HG03565 (cell line): ENCODE results near the gene SERPINF2.
A peak's percentile ranks its signal among the peaks of the same experiment; 100 is the strongest.
"Not testable (repeated sequence)": the region's sequence is repeated elsewhere in the genome, so short reads cannot be mapped to it uniquely, and the experiment has no call there.

Source experiments
- ATAC-seq: cut with Tn5 transposase; IDR thresholded peaks from one replicate; pipeline ENCODE4 v1.9.1; 2021; ENCODE audit warnings: mild to moderate bottlenecking, moderate library complexity; ENCODE audit not compliant: unreplicated experiment

The SERPINF2 gene

DNA sequence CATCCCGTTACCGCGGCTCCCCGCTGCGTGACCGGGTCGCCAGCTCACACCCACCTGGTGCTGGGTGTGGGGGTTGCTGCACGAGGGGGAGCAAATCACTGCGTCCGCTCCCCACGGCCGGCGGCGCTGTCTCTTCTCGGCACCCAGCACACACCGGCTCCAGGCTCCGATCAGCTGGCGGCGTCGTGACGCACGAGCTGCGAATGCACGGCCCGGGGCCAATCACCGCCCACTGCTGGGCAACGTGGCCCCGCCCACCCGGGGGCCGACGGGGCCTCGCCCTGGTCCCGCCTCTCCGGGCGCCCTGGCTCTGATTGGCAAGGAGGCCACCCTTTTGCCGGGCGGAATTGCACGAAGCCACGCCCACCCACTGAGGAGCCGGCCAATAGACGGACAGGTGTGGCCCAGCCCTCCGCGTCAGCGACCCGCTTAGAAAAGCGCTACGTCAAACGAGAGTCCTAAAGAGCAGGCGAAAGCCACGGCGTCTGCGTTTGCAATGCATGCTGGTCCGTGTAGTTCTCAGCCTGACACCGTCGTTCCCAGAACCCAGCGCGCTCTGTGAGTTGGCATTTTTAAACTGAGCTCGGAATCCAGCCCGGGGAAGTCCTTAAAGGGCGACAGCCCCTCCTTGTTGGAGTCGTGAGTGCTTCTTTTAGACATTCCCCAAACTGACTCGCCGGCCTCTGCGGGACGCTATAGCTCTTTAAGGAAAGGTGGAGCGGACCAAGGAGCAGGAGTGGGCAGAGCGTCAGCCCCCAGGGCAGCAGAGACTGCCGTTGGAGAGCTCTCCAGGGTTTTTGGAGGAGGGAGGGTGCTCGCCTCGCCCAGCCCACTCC lies 26.4 kb upstream of the SERPINF2 start:
- peak; percentile 72 for ATAC-seq

- no peak for ATAC-seq
These were observed 25.6 kb upstream of the SERPINF2 start for GRCh38 chr17:1716912-1717695.

- no peak for ATAC-seq
These were observed 24.1 kb upstream of the SERPINF2 start for GRCh38 chr17:1718362-1719165.

DNA sequence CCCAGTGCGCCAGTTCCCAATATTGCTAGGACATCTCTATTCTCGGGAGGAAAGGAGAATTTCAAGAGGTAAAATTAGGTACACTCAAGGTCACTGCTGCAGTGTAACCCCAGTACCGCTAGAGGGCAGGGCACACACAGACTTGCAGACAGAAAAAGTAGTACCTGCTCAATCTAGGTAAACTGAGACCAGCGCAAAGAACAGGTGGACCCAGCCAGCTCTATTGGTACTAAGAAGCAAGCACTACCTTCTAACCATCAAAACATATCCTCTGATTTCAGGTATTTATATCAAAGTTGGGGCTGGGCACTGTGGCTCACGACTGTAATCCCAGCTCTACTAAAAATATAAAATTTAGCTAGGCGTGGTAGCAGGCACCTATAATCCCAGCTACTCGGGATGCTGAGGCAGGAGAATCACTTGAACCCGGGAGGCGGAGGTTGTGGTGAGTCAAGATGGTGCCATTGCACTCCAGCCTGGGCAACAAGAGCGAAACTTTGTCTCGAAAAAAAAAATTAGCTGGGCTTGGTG lies 21.8 kb upstream of the SERPINF2 start:
- ATAC-seq, result no peak

DNA sequence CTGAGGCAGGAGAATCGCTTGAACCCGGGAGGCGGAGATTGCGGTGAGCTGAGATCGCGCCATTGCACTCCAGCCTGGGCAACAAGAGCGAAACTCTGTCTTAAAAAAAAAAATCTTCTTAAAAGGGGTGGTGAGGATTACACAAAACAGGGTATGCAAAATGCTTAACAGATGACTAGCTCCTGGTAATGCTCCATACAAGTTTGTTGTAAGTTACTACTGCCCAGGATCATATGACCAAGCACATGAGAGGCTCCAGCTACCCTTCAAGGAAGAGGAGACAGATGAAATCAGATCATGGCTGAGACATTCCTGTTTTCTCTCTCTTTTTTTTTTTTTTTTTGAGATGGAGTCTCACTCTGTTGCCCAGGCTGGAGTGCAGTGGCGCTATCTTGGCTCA lies 20.6 kb upstream of the SERPINF2 start:
- ATAC-seq, result not testable (repeated sequence)

DNA sequence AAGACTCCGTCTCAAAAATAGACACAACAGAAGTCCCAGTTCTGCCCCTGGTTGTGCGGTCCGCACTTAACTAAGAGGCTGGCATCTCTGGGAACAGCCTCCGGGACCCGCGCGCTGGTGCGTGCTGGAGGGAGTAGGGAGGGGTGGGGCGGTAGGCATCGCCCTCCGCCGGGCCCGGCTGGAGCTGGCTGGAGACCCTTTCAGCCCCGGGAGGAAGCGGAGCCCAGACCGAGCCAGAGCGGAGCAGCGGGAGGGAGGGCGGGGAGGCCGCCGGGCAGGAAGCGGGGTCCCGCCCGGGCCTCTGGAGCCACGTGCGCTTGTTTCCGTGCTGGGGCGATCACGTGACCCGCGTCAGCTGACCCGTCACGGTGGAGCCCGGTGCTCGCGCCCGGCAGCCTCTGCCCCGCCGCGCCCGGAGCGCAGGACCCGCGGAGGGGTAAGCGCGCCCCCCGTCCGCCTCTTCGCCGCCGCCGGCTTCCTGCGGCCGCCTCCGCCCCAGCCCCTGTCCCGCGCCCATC lies 18.3 kb upstream of the SERPINF2 start, which contains the start of gene WDR81:
WDR81 (plus strand) TSS at position 354 of the 518 bp plus-strand sequence. CDS start 256 bp downstream, outside the sequence.
- peak; percentile 42 for ATAC-seq

DNA sequence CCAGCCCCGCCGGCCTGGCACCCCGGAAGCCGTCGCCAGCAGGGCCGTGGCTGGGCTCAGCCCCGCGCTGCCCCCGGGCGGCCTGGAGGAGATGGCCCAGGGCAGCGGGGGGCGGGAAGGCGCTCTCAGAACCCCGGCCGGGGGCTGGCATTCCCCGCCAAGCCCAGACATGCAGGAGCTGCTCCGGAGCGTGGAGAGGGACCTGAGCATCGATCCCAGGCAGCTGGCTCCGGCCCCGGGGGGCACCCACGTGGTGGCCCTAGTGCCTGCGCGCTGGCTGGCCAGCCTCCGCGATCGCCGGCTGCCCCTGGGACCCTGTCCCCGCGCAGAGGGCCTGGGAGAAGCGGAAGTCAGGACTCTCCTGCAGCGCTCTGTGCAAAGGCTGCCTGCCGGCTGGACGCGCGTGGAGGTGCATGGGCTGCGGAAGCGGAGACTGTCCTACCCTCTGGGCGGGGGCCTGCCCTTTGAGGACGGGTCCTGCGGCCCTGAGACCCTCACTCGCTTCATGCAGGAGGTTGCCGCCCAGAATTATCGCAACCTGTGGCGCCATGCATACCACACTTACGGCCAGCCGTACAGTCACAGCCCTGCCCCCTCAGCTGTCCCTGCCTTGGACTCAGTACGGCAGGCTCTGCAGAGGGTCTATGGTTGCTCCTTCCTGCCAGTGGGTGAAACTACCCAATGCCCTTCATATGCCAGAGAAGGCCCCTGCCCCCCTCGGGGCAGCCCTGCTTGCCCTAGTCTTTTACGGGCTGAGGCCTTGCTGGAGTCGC lies 17.6 kb upstream of the SERPINF2 start:
- peak; percentile 16 for ATAC-seq

DNA sequence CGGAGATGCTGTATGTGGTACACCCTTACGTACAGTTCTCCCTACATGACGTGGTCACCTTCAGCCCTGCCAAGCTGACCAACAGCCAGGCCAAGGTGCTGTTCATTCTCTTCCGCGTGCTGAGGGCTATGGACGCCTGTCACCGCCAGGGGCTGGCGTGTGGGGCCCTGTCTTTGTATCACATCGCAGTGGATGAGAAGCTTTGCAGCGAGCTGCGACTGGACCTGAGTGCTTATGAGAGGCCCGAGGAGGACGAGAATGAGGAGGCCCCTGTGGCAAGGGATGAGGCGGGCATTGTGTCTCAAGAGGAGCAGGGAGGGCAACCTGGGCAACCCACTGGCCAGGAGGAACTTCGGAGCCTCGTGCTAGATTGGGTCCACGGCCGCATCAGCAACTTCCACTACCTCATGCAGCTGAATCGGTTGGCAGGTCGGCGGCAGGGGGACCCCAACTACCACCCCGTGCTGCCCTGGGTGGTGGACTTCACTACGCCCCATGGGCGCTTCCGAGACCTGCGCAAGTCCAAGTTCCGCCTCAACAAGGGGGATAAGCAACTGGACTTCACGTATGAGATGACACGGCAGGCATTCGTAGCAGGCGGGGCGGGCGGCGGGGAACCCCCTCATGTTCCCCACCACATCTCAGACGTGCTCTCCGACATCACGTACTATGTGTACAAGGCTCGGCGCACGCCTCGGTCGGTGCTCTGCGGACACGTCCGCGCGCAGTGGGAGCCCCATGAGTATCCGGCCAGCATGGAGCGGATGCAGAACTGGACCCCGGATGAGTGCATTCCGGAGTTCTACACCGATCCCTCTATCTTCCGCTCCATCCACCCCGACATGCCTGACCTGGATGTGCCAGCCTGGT lies 16.8 kb upstream of the SERPINF2 start:
- ATAC-seq, result no peak

- ATAC-seq, result no peak
These were observed 15.9 kb upstream of the SERPINF2 start for GRCh38 chr17:1726626-1727257.

DNA sequence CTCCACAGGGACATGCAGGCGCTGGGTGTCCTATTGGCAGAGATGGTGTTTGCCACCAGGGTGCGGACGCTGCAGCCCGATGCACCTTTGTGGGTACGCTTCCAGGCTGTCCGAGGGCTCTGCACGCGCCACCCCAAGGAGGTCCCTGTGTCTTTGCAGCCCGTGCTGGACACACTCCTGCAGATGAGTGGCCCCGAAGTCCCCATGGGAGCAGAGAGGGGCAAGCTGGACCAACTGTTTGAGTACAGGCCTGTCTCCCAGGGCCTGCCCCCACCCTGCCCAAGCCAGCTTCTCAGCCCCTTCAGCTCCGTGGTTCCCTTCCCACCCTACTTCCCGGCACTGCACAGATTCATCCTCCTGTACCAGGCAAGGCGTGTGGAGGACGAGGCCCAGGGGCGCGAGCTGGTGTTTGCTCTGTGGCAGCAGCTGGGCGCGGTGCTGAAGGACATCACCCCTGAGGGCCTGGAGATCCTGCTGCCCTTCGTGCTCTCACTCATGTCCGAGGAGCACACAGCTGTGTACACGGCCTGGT lies 15.3 kb upstream of the SERPINF2 start:
- ATAC-seq, result no peak

DNA sequence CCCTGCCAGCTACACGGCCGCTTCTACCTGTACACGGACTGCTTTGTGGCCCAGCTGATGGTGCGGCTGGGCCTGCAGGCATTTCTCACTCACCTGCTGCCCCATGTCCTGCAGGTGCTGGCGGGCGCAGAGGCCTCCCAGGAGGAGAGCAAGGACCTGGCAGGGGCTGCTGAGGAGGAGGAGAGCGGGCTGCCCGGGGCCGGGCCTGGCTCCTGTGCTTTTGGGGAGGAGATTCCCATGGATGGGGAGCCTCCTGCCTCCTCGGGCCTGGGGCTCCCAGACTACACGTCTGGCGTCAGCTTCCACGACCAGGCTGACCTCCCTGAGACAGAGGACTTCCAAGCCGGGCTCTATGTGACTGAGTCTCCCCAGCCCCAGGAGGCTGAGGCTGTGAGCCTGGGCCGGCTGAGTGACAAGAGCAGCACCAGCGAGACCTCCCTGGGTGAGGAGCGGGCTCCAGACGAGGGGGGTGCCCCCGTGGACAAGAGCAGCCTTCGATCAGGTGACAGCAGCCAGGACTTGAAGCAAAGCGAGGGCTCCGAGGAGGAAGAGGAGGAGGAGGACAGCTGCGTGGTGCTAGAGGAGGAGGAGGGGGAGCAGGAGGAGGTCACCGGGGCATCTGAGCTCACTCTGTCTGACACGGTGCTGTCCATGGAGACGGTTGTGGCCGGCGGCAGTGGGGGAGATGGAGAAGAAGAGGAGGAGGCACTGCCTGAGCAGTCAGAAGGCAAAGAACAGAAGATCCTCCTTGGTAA lies 14.6 kb upstream of the SERPINF2 start:
- no peak for ATAC-seq

- ATAC-seq, result no peak
These were observed 12.7 kb upstream of the SERPINF2 start for GRCh38 chr17:1729966-1730325.

- no peak for ATAC-seq
These were observed 12.1 kb upstream of the SERPINF2 start for GRCh38 chr17:1730326-1731193.

- ATAC-seq, result no peak
These were observed 11.5 kb upstream of the SERPINF2 start for GRCh38 chr17:1731194-1731506.

DNA sequence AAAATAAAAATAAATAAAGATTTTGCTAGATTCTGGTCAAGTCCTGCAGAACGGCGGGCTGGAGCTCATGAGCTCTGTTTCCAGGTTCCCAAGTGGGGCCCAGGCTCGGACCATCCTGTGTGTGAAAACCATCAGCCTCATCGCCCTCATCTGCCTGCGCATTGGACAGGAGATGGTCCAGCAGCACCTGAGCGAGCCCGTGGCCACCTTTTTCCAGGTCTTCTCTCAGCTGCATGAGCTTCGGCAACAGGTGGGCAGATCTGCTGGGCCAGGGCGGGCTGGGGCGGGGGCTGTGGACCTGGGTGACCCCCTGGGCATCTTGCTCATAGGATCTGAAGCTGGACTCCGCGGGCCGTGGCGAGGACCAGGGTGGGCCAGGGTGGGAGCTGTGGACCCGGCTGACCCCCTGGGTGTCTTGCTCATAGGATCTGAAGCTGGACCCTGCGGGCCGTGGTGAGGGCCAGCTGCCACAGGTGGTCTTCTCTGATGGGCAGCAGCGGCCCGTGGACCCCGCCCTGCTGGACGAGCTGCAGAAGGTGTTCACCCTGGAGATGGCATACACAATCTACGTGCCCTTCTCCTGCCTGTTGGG lies 10.3 kb upstream of the SERPINF2 start:
- ATAC-seq, result no peak

DNA sequence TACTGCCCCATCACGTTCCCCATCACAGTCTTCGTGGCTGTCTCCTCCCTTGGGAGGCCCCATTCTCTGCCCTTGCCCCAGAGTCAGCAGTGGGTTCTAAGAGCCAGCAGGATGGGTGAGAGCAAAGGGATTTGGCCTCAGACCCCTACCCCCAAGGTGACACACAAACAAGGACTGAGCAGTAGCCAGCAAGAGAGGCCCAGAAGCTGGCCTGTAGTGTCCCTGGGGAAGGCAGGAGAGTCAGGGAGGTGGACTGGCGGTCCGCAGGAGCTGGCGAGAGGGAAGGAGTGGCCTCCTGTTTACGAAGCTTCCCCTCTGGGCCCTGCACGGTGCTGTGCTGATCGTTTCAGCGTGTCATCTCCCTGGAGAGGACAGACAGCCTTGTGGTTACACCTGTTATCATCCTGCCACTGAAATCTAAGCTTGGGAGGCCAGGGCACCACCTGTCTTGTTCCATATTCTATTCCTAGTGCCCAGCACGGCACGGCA lies 9.8 kb upstream of the SERPINF2 start:
- ATAC-seq, result no peak
